ENCODE results near the gene CROCC. TPM values are rescaled to one million over a fixed set of nuclear protein-coding genes. Genes with fewer than 3 reads are reported as not detected.

The CROCC gene
- total and polyA plus RNA-seq, 9 of the 15 experiments (the other 6 are each of a cell fraction or from before 2014, with no cell fraction given): 0.17 to 15.4 (median 7.6) TPM

GRCh38 chr1:16968372-16968771 lies 46.6 kb downstream of the CROCC start (continued):
- TF ChIP-seq ZBTB7A (IDR thresholded peaks at IDR 0.05; ENCODE audit: borderline replicate concordance, control insufficient read depth, low read depth, low read length) (no peak), ADNP (tag; IDR thresholded peaks at IDR 0.05) (peak; percentile 46; the same call in 1 of the 2 replicates), MAFF (IDR thresholded peaks at IDR 0.05; ENCODE audit: low read length) (no peak), ILK (tag; IDR thresholded peaks at IDR 0.05; ENCODE audit: borderline replicate concordance, low read depth) (no peak), NCOA4 (IDR thresholded peaks at IDR 0.05; ENCODE audit: partially characterized antibody) (no peak), RAD21 (CRISPR knock-in tag; conservative IDR thresholded peaks at IDR 0.05 in 1 of 2, IDR thresholded peaks at IDR 0.05 in 1 of 2) (no peak), NUFIP1 (IDR thresholded peaks at IDR 0.05; ENCODE audit: partially characterized antibody) (no peak), RBM39 (optimal IDR thresholded peaks at IDR 0.05; ENCODE audit: low read depth, low read length) (no peak), ELF2 (CRISPR knock-in tag; IDR thresholded peaks at IDR 0.05) (no peak), ARID1B (IDR thresholded peaks at IDR 0.05) (no peak), FOXK1 (CRISPR knock-in tag; IDR thresholded peaks at IDR 0.05; ENCODE audit: borderline replicate concordance) (no peak), WHSC1 (IDR thresholded peaks at IDR 0.05; ENCODE audit: low read length) (no peak), FOXA3 (CRISPR knock-in tag; conservative IDR thresholded peaks at IDR 0.05 in 1 of 2, IDR thresholded peaks at IDR 0.05 in 1 of 2) (no peak), HDAC3 (IDR thresholded peaks at IDR 0.05; ENCODE audit: borderline replicate concordance, partially characterized antibody) (no peak)
- TF ChIP-seq, protein P1, sequence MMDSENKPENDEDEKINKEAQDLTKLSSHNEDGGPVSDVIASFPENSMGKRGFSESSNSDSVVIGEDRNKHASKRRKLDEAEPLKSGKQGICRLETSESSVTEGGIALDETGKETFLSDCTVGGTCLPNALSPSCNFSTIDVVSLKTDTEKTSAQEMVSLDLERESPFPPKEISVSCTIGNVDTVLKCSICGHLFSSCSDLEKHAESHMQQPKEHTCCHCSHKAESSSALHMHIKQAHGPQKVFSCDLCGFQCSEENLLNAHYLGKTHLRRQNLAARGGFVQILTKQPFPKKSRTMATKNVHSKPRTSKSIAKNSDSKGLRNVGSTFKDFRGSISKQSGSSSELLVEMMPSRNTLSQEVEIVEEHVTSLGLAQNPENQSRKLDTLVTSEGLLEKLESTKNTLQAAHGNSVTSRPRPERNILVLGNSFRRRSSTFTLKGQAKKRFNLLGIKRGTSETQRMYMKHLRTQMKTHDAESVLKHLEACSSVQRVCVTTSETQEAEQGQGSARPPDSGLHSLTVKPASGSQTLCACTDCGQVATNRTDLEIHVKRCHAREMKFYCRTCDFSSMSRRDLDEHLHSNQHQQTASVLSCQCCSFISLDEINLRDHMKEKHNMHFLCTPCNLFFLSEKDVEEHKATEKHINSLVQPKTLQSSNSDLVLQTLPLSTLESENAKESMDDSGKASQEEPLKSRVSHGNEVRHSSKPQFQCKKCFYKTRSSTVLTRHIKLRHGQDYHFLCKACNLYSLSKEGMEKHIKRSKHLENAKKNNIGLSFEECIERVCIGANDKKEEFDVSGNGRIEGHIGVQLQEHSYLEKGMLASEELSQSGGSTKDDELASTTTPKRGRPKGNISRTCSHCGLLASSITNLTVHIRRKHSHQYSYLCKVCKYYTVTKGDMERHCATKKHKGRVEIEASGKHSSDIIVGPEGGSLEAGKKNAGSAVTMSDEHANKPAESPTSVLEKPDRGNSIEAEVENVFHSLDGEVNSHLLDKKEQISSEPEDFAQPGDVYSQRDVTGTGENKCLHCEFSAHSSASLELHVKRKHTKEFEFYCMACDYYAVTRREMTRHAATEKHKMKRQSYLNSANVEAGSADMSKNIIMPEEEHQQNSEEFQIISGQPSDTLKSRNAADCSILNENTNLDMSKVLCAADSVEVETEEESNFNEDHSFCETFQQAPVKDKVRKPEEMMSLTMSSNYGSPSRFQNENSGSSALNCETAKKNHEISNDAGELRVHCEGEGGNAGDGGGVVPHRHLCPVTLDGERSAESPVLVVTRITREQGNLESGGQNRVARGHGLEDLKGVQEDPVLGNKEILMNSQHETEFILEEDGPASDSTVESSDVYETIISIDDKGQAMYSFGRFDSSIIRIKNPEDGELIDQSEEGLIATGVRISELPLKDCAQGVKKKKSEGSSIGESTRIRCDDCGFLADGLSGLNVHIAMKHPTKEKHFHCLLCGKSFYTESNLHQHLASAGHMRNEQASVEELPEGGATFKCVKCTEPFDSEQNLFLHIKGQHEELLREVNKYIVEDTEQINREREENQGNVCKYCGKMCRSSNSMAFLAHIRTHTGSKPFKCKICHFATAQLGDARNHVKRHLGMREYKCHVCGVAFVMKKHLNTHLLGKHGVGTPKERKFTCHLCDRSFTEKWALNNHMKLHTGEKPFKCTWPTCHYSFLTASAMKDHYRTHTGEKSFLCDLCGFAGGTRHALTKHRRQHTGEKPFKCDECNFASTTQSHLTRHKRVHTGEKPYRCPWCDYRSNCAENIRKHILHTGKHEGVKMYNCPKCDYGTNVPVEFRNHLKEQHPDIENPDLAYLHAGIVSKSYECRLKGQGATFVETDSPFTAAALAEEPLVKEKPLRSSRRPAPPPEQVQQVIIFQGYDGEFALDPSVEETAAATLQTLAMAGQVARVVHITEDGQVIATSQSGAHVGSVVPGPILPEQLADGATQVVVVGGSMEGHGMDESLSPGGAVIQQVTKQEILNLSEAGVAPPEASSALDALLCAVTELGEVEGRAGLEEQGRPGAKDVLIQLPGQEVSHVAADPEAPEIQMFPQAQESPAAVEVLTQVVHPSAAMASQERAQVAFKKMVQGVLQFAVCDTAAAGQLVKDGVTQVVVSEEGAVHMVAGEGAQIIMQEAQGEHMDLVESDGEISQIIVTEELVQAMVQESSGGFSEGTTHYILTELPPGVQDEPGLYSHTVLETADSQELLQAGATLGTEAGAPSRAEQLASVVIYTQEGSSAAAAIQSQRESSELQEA (IDR thresholded peaks at IDR 0.05; ENCODE audit: low read depth): no peak
- TF ChIP-seq, protein P2, sequence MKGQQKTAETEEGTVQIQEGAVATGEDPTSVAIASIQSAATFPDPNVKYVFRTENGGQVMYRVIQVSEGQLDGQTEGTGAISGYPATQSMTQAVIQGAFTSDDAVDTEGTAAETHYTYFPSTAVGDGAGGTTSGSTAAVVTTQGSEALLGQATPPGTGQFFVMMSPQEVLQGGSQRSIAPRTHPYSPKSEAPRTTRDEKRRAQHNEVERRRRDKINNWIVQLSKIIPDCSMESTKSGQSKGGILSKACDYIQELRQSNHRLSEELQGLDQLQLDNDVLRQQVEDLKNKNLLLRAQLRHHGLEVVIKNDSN (CRISPR knock-in tag; IDR thresholded peaks at IDR 0.05): no peak
- TF ChIP-seq, protein P3, sequence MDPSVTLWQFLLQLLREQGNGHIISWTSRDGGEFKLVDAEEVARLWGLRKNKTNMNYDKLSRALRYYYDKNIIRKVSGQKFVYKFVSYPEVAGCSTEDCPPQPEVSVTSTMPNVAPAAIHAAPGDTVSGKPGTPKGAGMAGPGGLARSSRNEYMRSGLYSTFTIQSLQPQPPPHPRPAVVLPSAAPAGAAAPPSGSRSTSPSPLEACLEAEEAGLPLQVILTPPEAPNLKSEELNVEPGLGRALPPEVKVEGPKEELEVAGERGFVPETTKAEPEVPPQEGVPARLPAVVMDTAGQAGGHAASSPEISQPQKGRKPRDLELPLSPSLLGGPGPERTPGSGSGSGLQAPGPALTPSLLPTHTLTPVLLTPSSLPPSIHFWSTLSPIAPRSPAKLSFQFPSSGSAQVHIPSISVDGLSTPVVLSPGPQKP (CRISPR knock-in tag; IDR thresholded peaks at IDR 0.05): no peak
